ENCODE results near the gene PTPRD. TPM values are rescaled to one million over a fixed set of nuclear protein-coding genes. Genes with fewer than 3 reads are reported as not detected.

PTPRD gene
- total RNA-seq, 1 experiment from 2014 or later, result 1.8 TPM

DNA sequence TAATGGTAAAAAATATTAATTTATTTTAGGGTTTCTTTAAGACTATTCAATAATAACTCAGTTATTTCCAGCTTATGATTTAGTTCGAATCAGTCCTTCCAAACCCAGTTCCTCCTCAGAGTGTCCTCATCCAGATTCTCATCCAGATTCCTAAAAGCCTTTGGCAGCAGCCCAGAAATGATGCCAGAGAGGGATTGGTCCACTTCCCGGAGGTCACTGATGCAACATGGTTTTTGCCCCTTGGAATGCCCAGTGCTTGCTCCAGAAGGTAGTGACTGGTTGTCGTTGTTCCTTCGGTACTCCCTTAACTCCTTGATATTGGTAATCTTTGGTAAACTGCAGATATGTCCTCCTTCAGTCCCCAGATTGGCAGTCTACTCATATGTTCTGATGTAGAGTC lies 2320.1 kb downstream of the PTPRD start:
- CTCF ChIA-PET, result no interaction called here
- DNase-seq, result no peak
- Mint-ChIP-seq H3K9me3 (ENCODE audit: low read depth, unreplicated experiment) (peaks cover 8% of the 10 kb centered on the region), H3K27me3 (ENCODE audit: unreplicated experiment) (no peaks in the 10 kb centered on the region), H3K27ac (ENCODE audit: unreplicated experiment) (no peak overlapping the region), H3K4me3 (ENCODE audit: low read depth, unreplicated experiment) (no peak overlapping the region), H3K4me1 (ENCODE audit: low read depth, unreplicated experiment) (no peaks in the 10 kb centered on the region), H3K36me3 (ENCODE audit: insufficient read depth, unreplicated experiment) (no peaks in the 10 kb centered on the region)
- TF ChIP-seq, protein P1, sequence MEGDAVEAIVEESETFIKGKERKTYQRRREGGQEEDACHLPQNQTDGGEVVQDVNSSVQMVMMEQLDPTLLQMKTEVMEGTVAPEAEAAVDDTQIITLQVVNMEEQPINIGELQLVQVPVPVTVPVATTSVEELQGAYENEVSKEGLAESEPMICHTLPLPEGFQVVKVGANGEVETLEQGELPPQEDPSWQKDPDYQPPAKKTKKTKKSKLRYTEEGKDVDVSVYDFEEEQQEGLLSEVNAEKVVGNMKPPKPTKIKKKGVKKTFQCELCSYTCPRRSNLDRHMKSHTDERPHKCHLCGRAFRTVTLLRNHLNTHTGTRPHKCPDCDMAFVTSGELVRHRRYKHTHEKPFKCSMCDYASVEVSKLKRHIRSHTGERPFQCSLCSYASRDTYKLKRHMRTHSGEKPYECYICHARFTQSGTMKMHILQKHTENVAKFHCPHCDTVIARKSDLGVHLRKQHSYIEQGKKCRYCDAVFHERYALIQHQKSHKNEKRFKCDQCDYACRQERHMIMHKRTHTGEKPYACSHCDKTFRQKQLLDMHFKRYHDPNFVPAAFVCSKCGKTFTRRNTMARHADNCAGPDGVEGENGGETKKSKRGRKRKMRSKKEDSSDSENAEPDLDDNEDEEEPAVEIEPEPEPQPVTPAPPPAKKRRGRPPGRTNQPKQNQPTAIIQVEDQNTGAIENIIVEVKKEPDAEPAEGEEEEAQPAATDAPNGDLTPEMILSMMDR (IDR thresholded peaks at IDR 0.05; ENCODE audit: unreplicated experiment), result no peak
- intact Hi-C loops (cut with micrococcal nuclease; ENCODE audit: unreplicated experiment), result no loop called here
- BruUV-seq (replicated peaks), result no TSS peak

DNA sequence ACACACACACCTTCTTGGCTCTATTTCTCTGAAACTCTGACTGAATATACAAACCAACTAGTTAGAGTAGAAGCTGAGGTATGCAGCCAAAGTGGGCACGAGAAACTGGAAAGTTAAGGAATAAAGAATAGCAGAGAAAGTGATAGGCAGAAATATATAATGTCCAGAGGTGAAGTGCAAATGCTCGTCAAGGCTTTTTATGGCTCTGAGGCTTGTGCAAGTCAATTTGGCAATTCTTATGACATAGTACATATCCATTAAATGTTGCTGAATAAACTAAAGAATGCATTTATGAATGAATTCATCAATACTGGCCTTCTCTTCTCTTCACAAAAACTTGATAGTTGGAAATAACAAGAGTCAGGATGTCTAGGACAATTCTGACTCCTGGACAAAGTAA lies 2323.1 kb downstream of the PTPRD start:
- peaks cover 8% of the 10 kb centered on the region for H3K9me3 Mint-ChIP-seq (ENCODE audit: low read depth, unreplicated experiment)
- no peak overlapping the region for H3K4me3 Mint-ChIP-seq (ENCODE audit: low read depth, unreplicated experiment)

DNA sequence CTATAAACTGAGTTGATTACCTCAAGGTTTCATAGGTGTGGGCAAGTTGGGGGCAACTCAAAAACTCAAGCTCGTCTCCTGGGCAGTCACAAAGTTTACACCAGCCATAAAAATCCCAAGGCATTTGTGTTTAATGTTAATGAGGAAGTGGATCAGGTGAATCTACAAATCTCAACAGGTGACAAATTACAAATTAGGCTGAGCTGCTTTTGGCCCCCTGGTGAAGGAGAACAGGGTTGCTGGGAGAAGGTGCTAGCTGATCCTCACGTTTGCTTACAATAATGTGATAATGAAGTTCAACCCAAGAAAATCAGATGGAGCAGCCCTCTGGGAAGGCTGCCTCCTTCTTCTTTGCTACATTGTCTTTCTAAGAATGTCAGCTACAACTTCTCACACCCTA lies 2324.8 kb downstream of the PTPRD start:
- Mint-ChIP-seq H3K36me3 (ENCODE audit: insufficient read depth, unreplicated experiment) (no peaks in the 10 kb centered on the region), H3K27me3 (ENCODE audit: unreplicated experiment) (no peaks in the 10 kb centered on the region), H3K4me1 (ENCODE audit: low read depth, unreplicated experiment) (no peaks in the 10 kb centered on the region), H3K4me3 (ENCODE audit: low read depth, unreplicated experiment) (no peak overlapping the region), H3K9me3 (ENCODE audit: low read depth, unreplicated experiment) (peaks cover 5% of the 10 kb centered on the region), H3K27ac (ENCODE audit: unreplicated experiment) (no peak overlapping the region)
- CTCF ChIA-PET, result no interaction called here
- no peak for DNase-seq
- no TSS peak for BruUV-seq (replicated peaks)
- TF ChIP-seq, protein P1 (IDR thresholded peaks at IDR 0.05; ENCODE audit: unreplicated experiment), result no peak
- intact Hi-C loops (cut with micrococcal nuclease; ENCODE audit: unreplicated experiment), result no loop called here

More for the DNA sequence above, 2323.1 kb downstream of the PTPRD start:
- TF ChIP-seq, protein P1 (IDR thresholded peaks at IDR 0.05; ENCODE audit: unreplicated experiment), result no peak
- Mint-ChIP-seq H3K36me3 (ENCODE audit: insufficient read depth, unreplicated experiment) (no peaks in the 10 kb centered on the region), H3K27ac (ENCODE audit: unreplicated experiment) (no peak overlapping the region), H3K4me1 (ENCODE audit: low read depth, unreplicated experiment) (no peaks in the 10 kb centered on the region), H3K27me3 (ENCODE audit: unreplicated experiment) (no peaks in the 10 kb centered on the region)
- intact Hi-C loops (cut with micrococcal nuclease; ENCODE audit: unreplicated experiment), result no loop called here
- CTCF ChIA-PET, result no interaction called here
- no TSS peak for BruUV-seq (replicated peaks)
- DNase-seq, result no peak

DNA sequence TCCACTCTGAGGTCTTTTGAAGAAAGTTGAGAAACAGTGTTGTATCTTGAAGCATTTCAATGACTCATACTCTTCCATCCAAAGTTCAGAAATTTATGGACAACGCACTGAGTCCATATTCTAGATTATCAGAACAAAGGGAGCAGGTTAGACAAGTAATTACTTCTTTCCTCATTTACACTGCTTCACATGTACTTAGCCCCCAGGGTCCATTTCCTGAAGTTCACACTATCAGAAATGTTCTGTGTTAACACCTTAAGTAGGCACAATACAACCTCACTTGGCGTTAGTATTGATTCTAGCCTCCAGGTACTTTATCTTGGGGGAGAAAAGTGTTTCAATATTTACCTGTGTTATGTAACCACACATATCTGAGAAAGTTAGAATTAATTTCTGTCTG lies 2325.3 kb downstream of the PTPRD start:
- no TSS peak for BruUV-seq (replicated peaks)
- H3K4me3 Mint-ChIP-seq (ENCODE audit: low read depth, unreplicated experiment), result no peak overlapping the region
- H3K9me3 Mint-ChIP-seq (ENCODE audit: low read depth, unreplicated experiment), result peaks cover 5% of the 10 kb centered on the region
- no peaks in the 10 kb centered on the region for H3K4me1 Mint-ChIP-seq (ENCODE audit: low read depth, unreplicated experiment)
- no peak overlapping the region for H3K27ac Mint-ChIP-seq (ENCODE audit: unreplicated experiment)
- CTCF ChIA-PET, result no interaction called here
- TF ChIP-seq, protein P1 (IDR thresholded peaks at IDR 0.05; ENCODE audit: unreplicated experiment), result no peak
- H3K36me3 Mint-ChIP-seq (ENCODE audit: insufficient read depth, unreplicated experiment), result no peaks in the 10 kb centered on the region
- H3K27me3 Mint-ChIP-seq (ENCODE audit: unreplicated experiment), result no peaks in the 10 kb centered on the region
- peak; percentile 1 for DNase-seq
- intact Hi-C loops (cut with micrococcal nuclease; ENCODE audit: unreplicated experiment), result no loop called here

Data from Calu3 (cell line).